ENCODE data around the gene F10. TPM values are rescaled to one million over a fixed set of nuclear protein-coding genes. Genes with fewer than 3 reads are reported as not detected.

Gene F10
- total and polyA plus RNA-seq, 2 of the 13 experiments (the other 11 are each of a cell fraction or from before 2014, with no cell fraction given), result 58.4 to 237 TPM

DNA sequence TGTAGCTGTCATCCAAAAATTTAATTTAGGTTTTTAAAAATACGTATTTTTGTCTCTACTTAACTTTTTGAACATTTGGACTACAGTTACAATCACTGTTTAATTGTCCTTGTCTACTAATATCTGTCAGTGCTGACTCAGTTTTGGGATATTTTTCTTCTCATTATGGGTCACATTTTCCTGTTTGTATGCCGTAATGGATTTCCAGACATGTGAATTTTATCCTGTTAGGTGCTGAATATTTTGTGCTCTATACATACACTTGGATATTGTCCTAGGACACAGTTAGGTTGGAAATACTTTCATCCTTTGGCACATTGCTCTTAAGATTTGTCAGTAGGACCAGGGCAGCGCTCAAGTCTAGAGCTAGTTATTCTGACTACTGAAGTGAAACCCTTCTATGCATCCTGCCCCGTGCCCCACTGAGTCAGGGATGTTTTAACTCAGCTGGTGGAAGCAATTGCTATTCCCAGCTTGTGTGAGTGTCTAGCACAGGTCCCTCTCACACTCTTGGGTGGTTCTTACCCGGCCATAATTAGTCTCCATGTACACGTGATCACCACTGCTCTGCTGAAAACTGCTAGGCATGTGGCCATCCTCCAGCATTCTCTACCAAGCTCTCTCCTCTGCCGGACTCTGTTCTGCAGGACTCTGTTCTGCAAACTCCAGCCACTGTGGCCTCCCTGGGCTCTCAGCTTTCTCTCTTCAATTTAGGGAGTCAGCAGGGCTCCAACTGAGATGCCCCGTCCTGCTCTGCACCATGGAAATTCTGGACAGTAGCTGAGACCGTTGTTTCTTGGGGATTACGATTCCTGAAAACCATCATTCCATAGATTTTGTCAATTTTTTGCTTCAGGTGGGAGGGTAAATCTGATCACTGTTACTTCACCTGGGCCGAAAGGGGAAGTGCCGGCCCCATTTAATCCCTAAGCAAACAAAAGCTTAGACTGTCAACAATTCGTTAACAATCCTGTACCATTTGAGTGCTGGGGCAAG, 47.0 kb downstream of the F10 start (continued):
- TF ChIP-seq SMARCE1 (IDR thresholded peaks at IDR 0.05; ENCODE audit: borderline replicate concordance), result no peak
- no peak for TF ChIP-seq ZBTB1 (CRISPR knock-in tag; IDR thresholded peaks at IDR 0.05; ENCODE audit: borderline replicate concordance)
- no peak for TF ChIP-seq FLYWCH1 (CRISPR knock-in tag; IDR thresholded peaks at IDR 0.05)
- peak; percentile 73 for TF ChIP-seq ZNF441 (CRISPR knock-in tag; IDR thresholded peaks at IDR 0.05; ENCODE audit: borderline replicate concordance)
- TF ChIP-seq ZNF225 (CRISPR knock-in tag; IDR thresholded peaks at IDR 0.05), result no peak
- TF ChIP-seq IKZF1 (IDR thresholded peaks at IDR 0.05), result no peak
- TF ChIP-seq PHF21A (CRISPR knock-in tag; IDR thresholded peaks at IDR 0.05), result peak; percentile 86
- TF ChIP-seq STAT5B (CRISPR knock-in tag; IDR thresholded peaks at IDR 0.05), result no peak
- peak; percentile 37; the same call in 1 of the 2 replicates for TF ChIP-seq RXRA (CRISPR knock-in tag; IDR thresholded peaks at IDR 0.05)
- peak; percentile 46; the same call in 1 of the 2 replicates for TF ChIP-seq MIXL1 (CRISPR knock-in tag; IDR thresholded peaks at IDR 0.05)
- no peak; the same call in 1 of the 2 replicates for TF ChIP-seq ZKSCAN5 (CRISPR knock-in tag; IDR thresholded peaks at IDR 0.05)
- TF ChIP-seq ASH2L (IDR thresholded peaks at IDR 0.05; ENCODE audit: insufficient read length, low read depth, low read length), result peak; percentile 85
- TF ChIP-seq ARID2 (CRISPR knock-in tag; IDR thresholded peaks at IDR 0.05; ENCODE audit: borderline replicate concordance), result no peak
- TF ChIP-seq JUNB (CRISPR knock-in tag; IDR thresholded peaks at IDR 0.05; ENCODE audit: borderline replicate concordance), result no peak
- no peak for TF ChIP-seq PHF5A (CRISPR knock-in tag; IDR thresholded peaks at IDR 0.05; ENCODE audit: low read depth, unreplicated experiment)
- no peak for TF ChIP-seq ESRRA (CRISPR knock-in tag; IDR thresholded peaks at IDR 0.05; ENCODE audit: low read depth)
- TF ChIP-seq TCF12 (IDR thresholded peaks at IDR 0.05), result no peak
- no peak for TF ChIP-seq TCF12 (CRISPR knock-in tag; IDR thresholded peaks at IDR 0.05)
- no peak for TF ChIP-seq ZNF879 (CRISPR knock-in tag; IDR thresholded peaks at IDR 0.05)
- no peak for TF ChIP-seq ZNF207 (IDR thresholded peaks at IDR 0.05; ENCODE audit: borderline replicate concordance)
- TF ChIP-seq NONO (IDR thresholded peaks at IDR 0.05), result no peak
- peak; percentile 39; the same call in 1 of the 2 replicates for TF ChIP-seq NONO (CRISPR knock-in tag; conservative IDR thresholded peaks at IDR 0.05)
- no peak for TF ChIP-seq ZNF790 (CRISPR knock-in tag; IDR thresholded peaks at IDR 0.05; ENCODE audit: borderline replicate concordance)
- TF ChIP-seq ZFP1 (CRISPR knock-in tag; IDR thresholded peaks at IDR 0.05), result no peak
- no peak for TF ChIP-seq RFXAP (CRISPR knock-in tag; IDR thresholded peaks at IDR 0.05; ENCODE audit: borderline replicate concordance)
- no peak for TF ChIP-seq MAFF (IDR thresholded peaks at IDR 0.05; ENCODE audit: low read depth, low read length)
- TF ChIP-seq RFX3 (CRISPR knock-in tag; IDR thresholded peaks at IDR 0.05), result no peak
- TF ChIP-seq ZBTB38 (CRISPR knock-in tag; IDR thresholded peaks at IDR 0.05), result no peak
